Glomerular visceral epithelial cell (primary cell): ENCODE measurements around the gene HLA-A.
A peak's percentile ranks its signal among the peaks of the same experiment; 100 is the strongest.

Experiments
- DNase-seq: peaks from one replicate; pipeline ENCODE4 v3.0.0-alpha.2; 2016; ENCODE audit errors: extremely low spot score

The HLA-A gene

DNA sequence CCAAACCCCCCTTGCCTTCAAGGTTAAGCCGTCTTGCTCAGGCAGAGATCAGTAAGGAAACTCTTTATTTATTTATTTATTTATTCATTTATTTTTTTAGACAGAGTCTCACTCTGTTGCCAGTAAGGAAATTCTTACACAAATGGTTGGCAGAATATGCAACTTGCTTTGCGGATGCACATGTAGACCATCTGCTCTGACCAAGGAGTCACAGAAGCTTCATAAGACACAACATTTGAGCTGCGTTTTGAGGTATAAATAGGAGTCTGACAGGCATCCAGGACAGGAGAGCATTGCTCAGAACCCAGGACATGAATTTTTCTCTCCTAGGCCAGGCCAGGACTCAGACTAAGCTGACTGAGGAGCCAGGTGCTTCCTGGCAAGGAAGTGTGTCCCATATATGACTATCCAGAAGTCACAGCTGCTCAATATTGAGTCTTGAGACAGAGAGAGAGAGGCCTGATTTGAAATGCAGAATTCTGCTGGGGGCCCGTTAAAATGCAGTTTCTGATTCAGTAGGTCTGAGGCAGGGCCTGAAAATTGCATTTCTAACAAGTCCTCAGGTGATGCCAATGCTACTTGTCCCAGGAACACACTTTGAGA is 43.9 kb downstream of the HLA-A start:
- DNase-seq, result no peak

GRCh38 chr6:29989211-29989610 is 46.9 kb downstream of the HLA-A start:
- DNase-seq, result peak; percentile 28

- DNase-seq, result no peak
Observed at GRCh38 chr6:29990931-29991330, 48.6 kb downstream of the HLA-A start.

DNA sequence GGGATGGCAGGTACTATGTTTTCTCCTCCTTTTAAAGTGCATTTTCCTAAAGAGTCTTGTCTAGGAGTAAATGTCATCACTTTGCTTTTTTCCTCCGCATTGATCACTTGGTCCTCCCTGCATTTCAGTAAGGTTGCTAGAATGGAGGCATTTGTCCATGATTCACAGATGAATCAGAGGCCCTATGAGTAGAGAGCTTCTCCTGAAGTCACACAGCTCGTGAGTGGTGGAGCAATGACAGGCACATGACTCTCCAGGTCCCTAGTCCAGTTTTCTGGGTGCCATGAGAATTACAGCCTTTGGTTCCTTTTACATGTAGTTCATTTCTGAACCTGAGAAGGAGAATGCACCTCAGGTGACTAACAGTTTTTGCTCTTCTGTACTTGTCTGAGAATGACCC is 50.5 kb downstream of the HLA-A start:
- DNase-seq, result no peak

- no peak for DNase-seq
Observed at GRCh38 chr6:29994826-29995225, 52.5 kb downstream of the HLA-A start.

DNA sequence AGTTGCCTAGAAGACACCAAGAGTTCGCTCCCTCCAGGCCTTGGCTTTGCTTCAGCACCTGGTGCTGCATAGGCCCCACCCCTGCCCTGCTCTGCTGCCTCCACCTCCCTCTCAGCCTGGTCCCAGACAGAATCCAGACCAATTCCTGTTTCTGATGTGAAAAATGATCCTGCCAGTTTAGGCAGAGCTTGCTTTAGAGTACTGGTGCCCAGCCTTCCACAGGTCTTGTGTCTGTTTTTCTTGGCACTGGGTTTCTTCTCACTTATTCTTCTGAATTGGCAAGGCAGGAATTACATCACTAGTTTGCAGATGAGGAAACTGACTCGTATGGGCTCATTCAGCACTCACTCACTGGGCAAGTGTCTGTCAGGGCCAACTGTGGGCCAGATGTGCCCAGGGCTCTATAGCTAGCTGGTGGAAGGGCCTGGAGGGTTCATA is 53.0 kb downstream of the HLA-A start:
- peak; percentile 27 for DNase-seq
